HG03175 (cell line): ENCODE results near the gene IL1RAP.

Experiments
- ATAC-seq: cut with Tn5 transposase; IDR thresholded peaks from one replicate; pipeline ENCODE4 v1.9.1; 2021; ENCODE audit warnings: mild to moderate bottlenecking, moderate library complexity; ENCODE audit not compliant: unreplicated experiment

The IL1RAP gene

GRCh38 chr3:190605385-190605784 is 91.5 kb downstream of the IL1RAP start:
- ATAC-seq: no peak

DNA sequence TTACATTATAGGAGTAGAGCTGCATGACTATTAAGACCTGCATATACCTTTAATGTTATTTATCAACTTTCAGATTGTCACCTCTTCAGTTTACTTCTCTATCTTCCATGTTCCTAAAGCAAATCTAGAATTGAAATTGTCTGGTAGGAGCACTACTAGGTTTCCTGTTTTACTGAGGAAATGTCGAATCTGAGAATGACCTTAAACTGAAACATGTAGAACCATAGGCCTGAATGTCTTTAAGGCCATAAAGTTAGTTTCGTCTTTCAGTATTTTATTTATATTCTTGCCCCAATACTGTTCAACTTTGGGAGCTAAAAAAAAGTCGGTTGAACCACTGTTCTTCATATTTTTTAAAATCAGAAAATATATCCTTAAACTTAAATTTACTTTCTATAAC is 92.7 kb downstream of the IL1RAP start:
- ATAC-seq: no peak

GRCh38 chr3:190607021-190607420 is 93.1 kb downstream of the IL1RAP start:
- no peak for ATAC-seq

DNA sequence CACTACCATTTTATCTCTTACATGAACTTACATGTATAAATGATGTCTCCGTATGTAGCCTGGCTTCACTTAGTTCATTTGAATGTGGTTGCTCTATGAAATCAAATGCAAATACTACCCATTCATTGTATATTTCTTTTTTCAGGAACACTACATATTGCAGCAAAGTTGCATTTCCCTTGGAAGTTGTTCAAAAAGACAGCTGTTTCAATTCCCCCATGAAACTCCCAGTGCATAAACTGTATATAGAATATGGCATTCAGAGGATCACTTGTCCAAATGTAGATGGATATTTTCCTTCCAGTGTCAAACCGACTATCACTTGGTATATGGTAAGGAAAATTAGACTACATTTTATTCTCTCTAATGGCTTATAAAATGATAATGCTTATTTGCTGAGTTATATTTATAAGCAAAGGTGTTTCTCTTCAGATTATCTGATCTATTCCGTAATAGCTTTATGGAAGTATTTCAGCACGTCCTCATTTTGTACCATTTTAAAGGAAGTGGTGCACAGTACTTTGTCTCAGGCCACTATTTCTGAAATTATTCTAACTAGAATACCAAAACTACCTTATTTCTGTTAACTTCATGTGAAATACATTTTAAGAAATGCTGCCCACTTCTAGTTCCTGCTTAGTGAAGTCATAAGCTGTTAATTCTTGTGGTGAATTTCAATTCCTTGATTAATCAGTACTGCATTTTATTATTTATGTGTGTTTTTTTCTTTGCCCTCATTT is 95.1 kb downstream of the IL1RAP start:
- ATAC-seq: no peak

DNA sequence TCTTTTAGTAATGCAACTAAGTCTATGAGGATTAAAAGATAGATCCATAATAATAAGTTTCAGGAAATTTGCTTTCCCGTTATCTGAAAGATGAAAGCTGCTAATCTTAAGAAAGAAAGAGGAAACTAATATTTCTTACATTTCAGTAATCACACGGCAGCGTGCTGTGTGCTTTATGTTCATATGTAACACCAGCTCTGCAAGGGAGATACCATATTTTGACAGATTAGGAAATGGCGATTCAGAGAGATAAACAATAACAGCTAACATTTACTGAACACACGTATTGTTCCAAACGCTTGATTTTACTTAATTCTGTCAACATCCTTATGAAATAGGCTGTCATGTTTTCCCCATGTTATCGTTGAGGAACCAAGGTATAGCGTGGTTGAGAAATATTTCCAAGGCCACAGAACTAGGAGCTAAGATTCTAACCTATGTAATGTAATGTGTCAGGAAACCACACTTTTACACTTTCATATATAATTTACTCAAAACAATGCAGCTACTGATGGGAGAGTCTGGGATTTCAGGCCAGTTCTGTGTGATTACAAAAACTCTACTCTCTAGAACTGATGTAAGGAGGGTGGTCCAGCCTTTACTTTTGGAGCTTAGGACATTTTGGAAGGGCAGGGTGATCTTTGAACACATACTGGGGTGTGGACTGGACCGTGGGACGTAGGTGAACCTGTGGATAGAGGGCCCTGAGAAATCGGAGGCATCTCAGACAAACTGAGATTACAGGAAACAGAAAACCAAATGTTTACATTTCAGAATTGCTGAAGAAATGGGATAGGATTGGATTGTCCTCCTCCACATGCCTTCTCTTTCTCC is 100.6 kb downstream of the IL1RAP start:
- no peak for ATAC-seq

DNA sequence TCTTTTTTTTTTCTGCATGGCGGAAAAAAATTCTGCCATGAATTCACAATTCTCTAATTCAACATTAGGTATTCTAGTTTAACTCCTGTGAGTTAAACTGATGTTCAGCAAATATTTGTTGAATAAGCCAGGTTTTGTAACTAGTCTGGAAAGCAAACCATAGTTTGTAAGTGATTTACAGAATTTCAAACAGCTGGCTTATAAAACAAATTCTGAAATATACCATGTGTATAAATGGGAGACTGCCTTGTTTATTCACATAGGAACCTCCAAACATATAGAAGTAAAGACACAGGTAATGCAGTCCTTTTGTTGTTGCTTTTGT is 101.1 kb downstream of the IL1RAP start:
- ATAC-seq: no peak

GRCh38 chr3:190615607-190616006 is 101.7 kb downstream of the IL1RAP start:
- no peak for ATAC-seq

DNA sequence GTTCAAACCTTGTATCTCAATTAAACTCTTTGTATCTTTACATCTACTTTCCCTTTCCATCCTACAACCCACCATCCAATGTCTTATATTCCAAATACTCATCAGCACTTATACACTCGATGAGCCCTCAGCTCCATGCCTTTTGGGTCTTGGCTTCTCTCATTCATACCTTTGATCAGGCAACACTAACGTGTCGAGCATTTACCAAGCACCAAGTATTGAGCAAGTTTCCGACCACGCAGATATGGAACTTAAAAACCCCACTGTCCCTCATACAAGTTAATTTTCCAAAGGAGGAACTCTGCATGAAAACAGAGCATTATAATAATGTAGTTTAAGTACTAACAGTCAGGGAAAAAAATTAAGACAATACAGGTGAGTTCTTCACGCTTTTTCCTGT is 102.8 kb downstream of the IL1RAP start:
- no peak for ATAC-seq

- ATAC-seq: peak; percentile 80
These were observed 103.3 kb downstream of the IL1RAP start for GRCh38 chr3:190617185-190617584.

DNA sequence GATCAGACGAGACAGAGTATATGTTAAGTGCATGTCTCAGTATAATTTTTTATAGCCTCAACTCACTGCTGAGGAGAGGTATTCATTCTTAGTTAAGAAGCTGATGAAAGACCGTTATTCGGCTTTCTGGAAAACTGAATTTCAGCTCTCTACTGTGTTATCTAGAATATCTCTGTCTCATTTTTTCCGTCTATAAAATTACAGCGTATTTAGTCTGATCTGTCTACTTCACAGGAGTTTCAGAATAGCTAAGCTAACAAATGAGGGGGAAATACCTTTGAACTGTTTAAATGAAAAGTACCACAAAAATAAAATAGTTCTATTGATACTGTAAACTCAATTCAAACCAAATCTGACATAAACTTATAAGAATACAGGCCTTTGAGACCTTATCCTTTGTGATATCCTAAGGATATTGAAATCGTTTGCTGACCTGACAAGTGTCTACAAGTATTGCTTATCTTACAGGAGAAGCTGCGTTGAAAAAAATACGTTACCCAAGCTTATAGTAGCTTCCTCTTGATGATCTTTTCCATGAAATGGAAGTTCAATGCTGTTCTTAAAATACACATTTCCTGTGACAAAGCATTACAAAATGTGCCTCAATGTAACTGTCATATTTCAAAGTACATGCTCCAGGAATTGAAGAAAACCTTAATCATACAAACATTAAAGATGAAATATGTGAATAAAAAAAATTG is 104.6 kb downstream of the IL1RAP start:
- ATAC-seq: no peak

DNA sequence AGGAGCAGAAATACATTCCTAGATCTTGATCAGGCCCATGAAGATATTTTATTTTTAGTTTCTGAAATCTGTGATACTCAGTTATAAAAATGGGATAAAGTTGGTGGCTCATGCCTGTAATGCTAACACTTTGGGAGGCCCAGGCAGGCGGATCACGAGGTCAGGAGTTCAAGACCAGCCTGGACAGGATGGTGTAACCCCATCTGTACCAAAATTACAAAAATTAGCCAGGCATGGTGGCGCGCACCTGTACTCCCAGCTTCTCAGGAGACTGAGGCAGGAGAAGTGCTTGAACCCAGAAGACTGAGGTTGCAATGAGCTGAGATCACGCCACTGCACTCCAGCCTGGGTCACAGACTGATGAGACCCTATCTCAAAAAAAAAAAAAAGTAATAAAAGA is 105.5 kb downstream of the IL1RAP start:
- ATAC-seq: no peak

- ATAC-seq: no peak
These were observed 105.9 kb downstream of the IL1RAP start for GRCh38 chr3:190619761-190620160.

DNA sequence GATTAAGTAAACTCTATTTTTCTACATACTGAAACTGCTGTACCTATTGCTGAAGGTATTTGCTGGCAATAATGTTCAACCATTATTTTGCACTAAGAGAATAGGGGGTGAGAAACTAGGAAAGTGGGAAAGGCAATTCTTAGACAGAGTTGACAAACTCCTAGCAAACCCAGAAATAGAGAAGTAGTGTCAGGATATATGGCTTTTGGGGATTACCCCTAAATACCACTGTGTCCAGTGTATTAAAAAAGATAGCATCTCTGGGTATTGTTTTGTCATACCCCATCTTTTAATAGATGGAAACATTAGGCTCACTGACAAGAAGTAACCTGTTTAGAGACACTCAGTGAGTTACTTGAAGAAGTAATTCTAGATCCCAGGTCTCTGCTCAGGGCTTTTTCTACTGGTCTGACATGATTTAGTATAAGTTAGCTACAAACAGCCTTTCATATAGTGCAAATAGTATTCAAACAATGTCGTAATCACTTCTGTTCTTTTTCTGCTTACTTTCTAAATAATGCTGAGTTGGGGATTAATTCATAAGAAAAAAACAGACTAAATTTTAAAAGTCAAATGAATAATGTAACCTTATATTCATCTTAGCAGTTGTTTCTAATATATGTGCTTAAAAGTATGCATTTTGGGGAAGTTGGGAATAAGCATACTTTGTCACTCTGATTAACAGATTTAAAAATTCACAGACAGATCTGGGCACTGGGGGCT is 107.2 kb downstream of the IL1RAP start:
- ATAC-seq: no peak

- ATAC-seq: no peak
These were observed 108.0 kb downstream of the IL1RAP start for GRCh38 chr3:190621927-190622326.

- ATAC-seq: no peak
These were observed 110.4 kb downstream of the IL1RAP start for GRCh38 chr3:190624282-190624681.

- ATAC-seq: no peak
These were observed 113.2 kb downstream of the IL1RAP start for GRCh38 chr3:190626951-190627620.

DNA sequence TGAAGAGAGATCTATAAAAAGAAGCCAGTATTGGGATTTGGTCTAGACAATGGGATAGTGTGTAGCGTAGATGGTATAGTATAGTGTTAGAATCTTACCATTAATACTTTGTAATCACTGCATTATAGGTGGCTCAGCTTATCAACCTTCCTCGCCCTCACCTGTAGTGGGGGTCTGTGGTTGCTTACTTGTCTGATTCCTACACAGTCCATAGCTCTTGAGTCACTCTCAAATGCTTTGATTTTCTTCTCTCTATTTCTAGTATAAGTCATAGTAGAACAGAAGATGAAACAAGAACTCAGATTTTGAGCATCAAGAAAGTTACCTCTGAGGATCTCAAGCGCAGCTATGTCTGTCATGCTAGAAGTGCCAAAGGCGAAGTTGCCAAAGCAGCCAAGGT is 115.2 kb downstream of the IL1RAP start:
- ATAC-seq: no peak

DNA sequence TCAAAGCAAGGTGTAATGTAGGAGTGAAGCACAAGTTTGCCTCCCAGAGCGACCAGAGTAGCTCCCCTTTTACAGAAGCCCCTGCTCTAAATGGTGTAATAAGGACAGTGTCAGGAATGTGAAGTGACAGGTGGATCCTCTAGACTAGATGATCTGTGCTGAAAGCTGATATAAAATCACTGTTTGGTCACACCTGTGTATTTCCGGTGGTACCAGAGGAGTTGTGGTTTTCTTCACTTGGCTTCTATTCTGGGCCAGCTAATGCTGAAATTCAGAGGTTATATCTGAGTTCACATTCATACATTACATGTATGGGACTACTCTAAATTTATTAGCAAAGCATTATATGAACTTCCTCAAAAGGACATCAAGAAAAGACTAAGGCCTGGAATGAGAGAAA is 117.4 kb downstream of the IL1RAP start:
- no peak for ATAC-seq

DNA sequence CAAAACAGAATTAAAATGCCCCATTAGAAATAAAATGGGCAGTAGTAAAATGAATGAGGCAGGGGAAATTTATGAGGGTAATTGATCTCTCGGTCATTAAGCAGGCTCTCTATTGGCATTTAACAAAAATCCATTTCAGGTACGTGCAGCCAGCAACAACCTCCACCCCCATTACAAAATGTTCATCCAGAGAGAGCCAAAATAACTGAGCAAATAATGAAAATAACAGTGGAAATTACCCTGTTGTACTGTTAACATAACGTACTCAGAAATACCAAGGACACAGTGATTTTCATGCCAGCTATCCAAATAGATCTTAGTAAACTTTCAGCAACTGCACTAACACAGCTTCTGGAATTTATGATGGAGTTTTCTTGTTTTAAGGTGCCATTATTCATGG is 127.7 kb downstream of the IL1RAP start:
- no peak for ATAC-seq

GRCh38 chr3:190642016-190642415 is 128.1 kb downstream of the IL1RAP start:
- ATAC-seq: no peak

GRCh38 chr3:190644035-190644434 is 130.2 kb downstream of the IL1RAP start:
- no peak for ATAC-seq
